Measurements from ENCODE around the gene MAEA. TPM values are rescaled to one million over a fixed set of nuclear protein-coding genes. Genes with fewer than 3 reads are reported as not detected.
A peak's percentile ranks its signal among the peaks of the same experiment; 100 is the strongest.
"Not testable (repeated sequence)": the region's sequence is repeated elsewhere in the genome, so short reads cannot be mapped to it uniquely, and the experiment has no call there.

MAEA gene
- total RNA-seq, 1 donor from 2014 or later = 24.5 TPM

GRCh38 chr4:1371176-1372165, 81.8 kb downstream of the MAEA start:
- Histone ChIP-seq H3K27ac (ENCODE audit: low read depth, low read length) (no peak overlapping the region), H3K9me3 (ENCODE audit: control insufficient read depth in 3 of 3, low read length in 3 of 3) (no peaks in the 10 kb centered on the region), H3K4me3 (ENCODE audit: low read length in 3 of 3) (no peak overlapping the region), H3K9ac (ENCODE audit: low read depth in 1 of 3, low read length in 3 of 3) (no peak overlapping the region), H3K27me3 (ENCODE audit: control insufficient read depth in 3 of 3, insufficient read depth in 3 of 3, low read length in 3 of 3) (no peaks in the 10 kb centered on the region), H3K36me3 (ENCODE audit: control insufficient read depth in 3 of 3, insufficient read depth in 3 of 3, low read length in 3 of 3) (peaks cover 19 to 43% (median 36%) of the 10 kb centered on the region in 3 donors), H3K4me1 (ENCODE audit: control insufficient read depth in 3 of 3, insufficient read depth in 3 of 3, low read length in 3 of 3) (no peaks in the 10 kb centered on the region)

DNA sequence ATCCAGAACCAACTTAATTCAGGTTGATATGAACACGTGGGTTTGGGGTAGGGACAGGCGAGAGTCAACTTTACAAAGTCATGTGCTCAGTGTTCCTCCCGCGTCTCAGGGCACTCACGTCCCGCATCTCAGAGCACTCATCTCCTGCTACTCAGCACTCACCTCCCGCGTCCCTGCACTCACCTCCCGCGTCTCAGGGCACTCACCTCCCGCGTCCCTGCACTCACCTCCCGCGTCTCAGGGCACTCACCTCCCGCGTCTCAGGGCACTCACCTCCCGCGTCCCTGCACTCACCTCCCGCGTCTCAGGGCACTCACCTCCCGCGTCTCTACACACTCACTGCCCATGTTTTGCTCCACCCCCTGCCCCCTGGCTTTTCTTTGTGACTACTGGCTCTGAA, 82.9 kb downstream of the MAEA start:
- H3K27ac ChIP-seq (ENCODE audit: low read depth, low read length); H3K4me3 ChIP-seq (ENCODE audit: low read length in 3 of 3); H3K4me1 ChIP-seq (ENCODE audit: control insufficient read depth in 3 of 3, insufficient read depth in 3 of 3, low read length in 3 of 3); H3K27me3 ChIP-seq (ENCODE audit: control insufficient read depth in 3 of 3, insufficient read depth in 3 of 3, low read length in 3 of 3); H3K9ac ChIP-seq (ENCODE audit: low read depth in 1 of 3, low read length in 3 of 3); H3K9me3 ChIP-seq (ENCODE audit: control insufficient read depth in 3 of 3, low read length in 3 of 3): not testable (repeated sequence)
- peaks cover 19 to 38% (median 35%) of the 10 kb centered on the region in 3 donors for H3K36me3 ChIP-seq (ENCODE audit: control insufficient read depth in 3 of 3, insufficient read depth in 3 of 3, low read length in 3 of 3)

GRCh38 chr4:1373892-1374705, 84.4 kb downstream of the MAEA start:
- Histone ChIP-seq H3K9ac (ENCODE audit: low read depth in 1 of 3, low read length in 3 of 3) (no peak overlapping the region), H3K27ac (ENCODE audit: low read depth, low read length) (no peak overlapping the region), H3K9me3 (ENCODE audit: control insufficient read depth in 3 of 3, low read length in 3 of 3) (no peaks in the 10 kb centered on the region), H3K36me3 (ENCODE audit: control insufficient read depth in 3 of 3, insufficient read depth in 3 of 3, low read length in 3 of 3) (peaks cover 17 to 30% (median 28%) of the 10 kb centered on the region in 3 donors), H3K4me3 (ENCODE audit: low read length in 3 of 3) (no peak overlapping the region), H3K4me1 (ENCODE audit: control insufficient read depth in 3 of 3, insufficient read depth in 3 of 3, low read length in 3 of 3) (peaks cover 0 to 11% (median 5%) of the 10 kb centered on the region in 3 donors), H3K27me3 (ENCODE audit: control insufficient read depth in 3 of 3, insufficient read depth in 3 of 3, low read length in 3 of 3) (no peaks in the 10 kb centered on the region)

GRCh38 chr4:1374706-1375045, 85.0 kb downstream of the MAEA start:
- H3K9me3 ChIP-seq (ENCODE audit: control insufficient read depth in 3 of 3, low read length in 3 of 3) = no peaks in the 10 kb centered on the region
- H3K27me3 ChIP-seq (ENCODE audit: control insufficient read depth in 3 of 3, insufficient read depth in 3 of 3, low read length in 3 of 3) = no peaks in the 10 kb centered on the region
- no peak overlapping the region for H3K9ac ChIP-seq (ENCODE audit: low read depth in 1 of 3, low read length in 3 of 3)
- H3K27ac ChIP-seq (ENCODE audit: low read depth, low read length) = no peak overlapping the region
- peaks cover 0 to 11% (median 5%) of the 10 kb centered on the region in 3 donors for H3K4me1 ChIP-seq (ENCODE audit: control insufficient read depth in 3 of 3, insufficient read depth in 3 of 3, low read length in 3 of 3)
- H3K36me3 ChIP-seq (ENCODE audit: control insufficient read depth in 3 of 3, insufficient read depth in 3 of 3, low read length in 3 of 3) = peaks cover 17 to 30% (median 28%) of the 10 kb centered on the region in 3 donors
- H3K4me3 ChIP-seq (ENCODE audit: low read length in 3 of 3) = no peak overlapping the region

- Histone ChIP-seq H3K36me3 (ENCODE audit: control insufficient read depth in 3 of 3, insufficient read depth in 3 of 3, low read length in 3 of 3) (peaks cover 17 to 30% (median 28%) of the 10 kb centered on the region in 3 donors), H3K9me3 (ENCODE audit: control insufficient read depth in 3 of 3, low read length in 3 of 3) (no peaks in the 10 kb centered on the region), H3K4me3 (ENCODE audit: low read length in 3 of 3) (no peak overlapping the region), H3K27me3 (ENCODE audit: control insufficient read depth in 3 of 3, insufficient read depth in 3 of 3, low read length in 3 of 3) (no peaks in the 10 kb centered on the region), H3K27ac (ENCODE audit: low read depth, low read length) (no peak overlapping the region), H3K4me1 (ENCODE audit: control insufficient read depth in 3 of 3, insufficient read depth in 3 of 3, low read length in 3 of 3) (peaks cover 0 to 11% (median 5%) of the 10 kb centered on the region in 3 donors), H3K9ac (ENCODE audit: low read depth in 1 of 3, low read length in 3 of 3) (no peak overlapping the region)
Observed at GRCh38 chr4:1375051-1375721, 85.5 kb downstream of the MAEA start.

DNA sequence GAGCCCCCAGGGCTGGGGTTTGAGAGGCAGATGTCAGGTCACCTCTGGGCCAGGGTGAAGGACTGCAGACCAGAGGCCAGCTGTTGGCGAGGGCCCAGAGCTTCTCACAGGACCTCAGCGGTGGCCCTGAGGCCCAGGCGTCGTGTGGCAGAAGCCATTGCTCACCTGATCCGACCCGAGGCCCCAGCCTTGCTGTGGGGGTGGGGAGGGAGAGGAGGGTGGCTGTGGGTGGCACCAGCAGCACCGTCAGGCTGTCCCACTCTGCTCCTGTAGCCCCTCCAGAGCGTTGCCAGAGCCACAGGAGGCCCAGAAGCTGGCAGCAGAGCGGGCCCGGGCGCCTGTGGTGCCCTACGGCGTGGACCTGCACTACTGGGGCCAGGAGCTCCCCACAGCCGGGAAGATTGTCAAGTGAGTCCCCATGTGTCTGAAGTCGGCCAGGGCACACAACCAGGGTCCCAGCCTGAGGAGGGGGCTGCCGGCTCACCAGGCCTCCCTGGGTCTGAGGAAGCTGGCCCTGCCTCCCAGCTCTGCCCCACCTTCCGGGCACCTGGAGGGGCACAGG, 86.2 kb downstream of the MAEA start:
- Histone ChIP-seq H3K27me3 (ENCODE audit: control insufficient read depth in 3 of 3, insufficient read depth in 3 of 3, low read length in 3 of 3) (no peaks in the 10 kb centered on the region), H3K4me1 (ENCODE audit: control insufficient read depth in 3 of 3, insufficient read depth in 3 of 3, low read length in 3 of 3) (peaks cover 0 to 11% (median 5%) of the 10 kb centered on the region in 3 donors), H3K4me3 (ENCODE audit: low read length in 3 of 3) (no peak overlapping the region), H3K27ac (ENCODE audit: low read depth, low read length) (no peak overlapping the region), H3K9me3 (ENCODE audit: control insufficient read depth in 3 of 3, low read length in 3 of 3) (no peaks in the 10 kb centered on the region), H3K36me3 (ENCODE audit: control insufficient read depth in 3 of 3, insufficient read depth in 3 of 3, low read length in 3 of 3) (peaks cover 17 to 29% (median 27%) of the 10 kb centered on the region in 3 donors), H3K9ac (ENCODE audit: low read depth in 1 of 3, low read length in 3 of 3) (no peak overlapping the region)

DNA sequence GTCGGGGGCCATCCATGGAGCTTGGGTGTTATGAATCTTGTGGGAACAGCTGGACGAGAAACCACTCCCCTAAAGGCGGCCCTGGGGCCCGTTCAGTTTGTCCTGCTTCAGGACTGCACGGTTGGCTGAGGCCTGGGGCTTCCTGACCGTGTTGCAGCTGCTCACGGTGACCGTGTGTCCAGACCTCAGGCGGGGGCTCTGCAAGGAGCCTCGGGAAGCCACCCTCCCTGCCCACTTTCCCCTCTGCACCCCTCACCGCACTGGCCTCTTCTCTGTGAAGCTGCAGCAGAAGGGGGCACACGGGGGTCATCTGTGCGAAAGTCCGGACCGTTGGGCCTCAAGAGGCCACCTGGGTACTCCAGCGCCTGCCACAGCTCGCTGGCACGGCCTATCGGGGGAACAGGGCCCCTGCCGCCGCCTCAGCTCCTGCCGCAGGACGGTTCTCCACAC, 86.7 kb downstream of the MAEA start:
- H3K27me3 ChIP-seq (ENCODE audit: control insufficient read depth in 3 of 3, insufficient read depth in 3 of 3, low read length in 3 of 3) = no peaks in the 10 kb centered on the region
- peaks cover 15 to 24% (median 23%) of the 10 kb centered on the region in 3 donors for H3K36me3 ChIP-seq (ENCODE audit: control insufficient read depth in 3 of 3, insufficient read depth in 3 of 3, low read length in 3 of 3)
- no peak overlapping the region for H3K4me3 ChIP-seq (ENCODE audit: low read length in 3 of 3)
- no peak overlapping the region for H3K9ac ChIP-seq (ENCODE audit: low read depth in 1 of 3, low read length in 3 of 3)
- peaks cover 0 to 11% (median 5%) of the 10 kb centered on the region in 3 donors for H3K4me1 ChIP-seq (ENCODE audit: control insufficient read depth in 3 of 3, insufficient read depth in 3 of 3, low read length in 3 of 3)
- H3K27ac ChIP-seq (ENCODE audit: low read depth, low read length) = no peak overlapping the region
- no peaks in the 10 kb centered on the region for H3K9me3 ChIP-seq (ENCODE audit: control insufficient read depth in 3 of 3, low read length in 3 of 3)

DNA sequence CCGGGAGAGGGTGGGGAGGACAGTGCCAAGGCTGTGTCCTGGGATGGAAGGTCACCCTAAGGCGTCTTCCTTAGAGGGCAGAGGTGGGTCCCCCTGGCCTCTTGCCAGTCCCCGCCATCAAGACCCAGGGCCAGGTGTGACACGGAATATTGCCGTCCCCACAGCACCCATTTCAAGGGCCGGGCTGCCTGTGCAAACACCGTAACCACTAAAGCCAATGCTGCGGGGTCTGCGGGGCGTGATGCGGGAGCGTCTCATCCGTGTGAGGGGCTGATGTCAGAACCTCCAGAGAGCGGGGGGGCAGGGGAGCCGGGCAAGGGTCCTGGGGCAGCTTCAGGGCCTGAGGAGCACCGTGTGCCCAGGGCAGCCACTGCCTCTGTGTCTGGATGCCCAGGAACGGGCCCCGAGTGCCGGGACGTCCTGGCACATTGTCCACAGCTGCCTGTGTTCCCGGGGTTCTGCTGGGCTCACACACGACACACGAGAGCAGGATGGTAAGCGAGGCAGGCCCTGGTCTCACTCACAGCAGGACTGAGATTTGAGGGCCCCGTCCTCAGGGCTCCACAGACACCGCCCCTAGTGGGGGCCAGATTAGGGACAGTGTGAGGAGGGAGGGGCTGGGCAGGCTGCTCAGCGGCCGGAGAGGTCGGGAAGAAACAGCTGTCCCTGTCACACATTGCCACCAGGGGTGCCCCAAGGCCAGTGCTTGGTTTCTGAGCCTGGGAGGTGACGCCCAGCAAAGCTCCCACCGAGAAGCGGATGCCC, 87.3 kb downstream of the MAEA start:
- Histone ChIP-seq H3K27ac (ENCODE audit: low read depth, low read length) (no peak overlapping the region), H3K27me3 (ENCODE audit: control insufficient read depth in 3 of 3, insufficient read depth in 3 of 3, low read length in 3 of 3) (no peaks in the 10 kb centered on the region), H3K4me3 (ENCODE audit: low read length in 3 of 3) (no peak overlapping the region), H3K9me3 (ENCODE audit: control insufficient read depth in 3 of 3, low read length in 3 of 3) (no peaks in the 10 kb centered on the region), H3K4me1 (ENCODE audit: control insufficient read depth in 3 of 3, insufficient read depth in 3 of 3, low read length in 3 of 3) (peaks cover 0 to 11% (median 5%) of the 10 kb centered on the region in 3 donors), H3K9ac (ENCODE audit: low read depth in 1 of 3, low read length in 3 of 3) (peak overlapping the region in 1 of 3 donors; percentile 25), H3K36me3 (ENCODE audit: control insufficient read depth in 3 of 3, insufficient read depth in 3 of 3, low read length in 3 of 3) (peaks cover 11 to 21% (median 20%) of the 10 kb centered on the region in 3 donors)

Measured in skeletal muscle tissue (tissue), 4 donors.